T-cell (primary cell): Measurements from ENCODE around the gene GPR78. TPM values are rescaled to one million over a fixed set of nuclear protein-coding genes. Genes with fewer than 3 reads are reported as not detected.

ENCODE experiments used
- ATAC-seq, 4 experiments: fragments of 200-7000 bp in 3 of 4; fragments of 150-1000 bp in 1 of 4; cut with Tn5 transposase; replicated peaks in 1 of 4; 1 replicate in 3 of 4; 2 replicates in 1 of 4; pipeline ENCODE4 v1.10.0; 2021; ENCODE audit warnings: moderate library complexity in 3 of 4, mild to moderate bottlenecking in 2 of 4, moderate number of reproducible peaks in 1 of 4
- CTCF ChIA-PET, 2 donors: fragments of 300-600 bp; sonication (Branson Sonifier 250); formaldehyde crosslinking; loops; one replicate each; lab custom pipeline; 2022; ENCODE audit warnings: antibody characterized with exemption in 2 of 2; lab: Charles Lee
- POLR2A ChIA-PET, 2 donors: fragments of 300-600 bp; sonication (Branson Sonifier 250); formaldehyde crosslinking; loops; one replicate each; lab custom pipeline; 2022; ENCODE audit warnings: antibody characterized with exemption in 2 of 2; lab: Charles Lee
- DNase-seq, 35 experiments: peaks; one replicate each; pipeline versions ENCODE4 v3.0.0 to v3.0.0-alpha.2; 2013 to 2023
- H3K27ac ChIP-seq: one replicate; pipeline ENCODE4 v1.5.1; 2013; ENCODE audit warnings: low read length
- H3K27me3 ChIP-seq, 2 experiments: replicated peaks in 1 of 2; 1 replicate in 1 of 2; 2 replicates in 1 of 2; pipeline versions ENCODE4 v1.6.1 to v1.7.0; 2013; ENCODE audit warnings: low read length in 1 of 2, mixed read lengths in 1 of 2; ENCODE audit not compliant: control insufficient read depth in 2 of 2, insufficient read depth in 2 of 2; ENCODE audit errors: extremely low read depth in 1 of 2
- H3K36me3 ChIP-seq, 2 donors: 1 replicate in 1 of 2; 2 replicates in 1 of 2; pipeline versions ENCODE4 v1.6.1 to v1.7.0; 2013; ENCODE audit warnings: low read length in 1 of 2; ENCODE audit not compliant: control insufficient read depth in 2 of 2, insufficient read depth in 1 of 2; ENCODE audit errors: extremely low read depth in 1 of 2
- H3K4me1 ChIP-seq, 2 experiments: 1 replicate in 1 of 2; 2 replicates in 1 of 2; pipeline versions ENCODE4 v1.6.1 to v1.7.0; 2013; ENCODE audit warnings: low read length in 2 of 2, mixed read lengths in 1 of 2; ENCODE audit not compliant: insufficient read depth in 2 of 2, control insufficient read depth in 1 of 2; ENCODE audit errors: extremely low read depth in 1 of 2
- H3K4me3 ChIP-seq, 2 donors: 1 replicate in 1 of 2; 2 replicates in 1 of 2; pipeline versions ENCODE4 v1.5.1 to v1.7.0; 2013; ENCODE audit warnings: mild to moderate bottlenecking in 2 of 2, low read length in 1 of 2, moderate library complexity in 1 of 2; ENCODE audit not compliant: control insufficient read depth in 1 of 2; ENCODE audit errors: extremely low read depth in 1 of 2
- H3K9me3 ChIP-seq: 2 replicates; pipeline ENCODE4 v1.7.0; 2013
- H3K27ac Mint-ChIP-seq, 2 donors: one replicate each; pipeline ENCODE4 v1.8.0; 2020 to 2021; ENCODE audit warnings: mild to moderate bottlenecking in 2 of 2, mixed read lengths in 2 of 2
- H3K27me3 Mint-ChIP-seq, 2 donors: one replicate each; pipeline ENCODE4 v1.8.0; 2021 to 2022; ENCODE audit warnings: mixed read lengths in 2 of 2
- H3K36me3 Mint-ChIP-seq: one replicate; pipeline ENCODE4 v1.8.0; 2021; ENCODE audit warnings: mixed read lengths
- H3K4me1 Mint-ChIP-seq, 3 donors: one replicate each; pipeline ENCODE4 v1.8.0; 2020 to 2022; ENCODE audit warnings: mixed read lengths in 3 of 3, mild to moderate bottlenecking in 1 of 3
- H3K4me3 Mint-ChIP-seq, 3 donors: one replicate each; pipeline ENCODE4 v1.8.0; 2020 to 2022; ENCODE audit warnings: mild to moderate bottlenecking in 3 of 3, mixed read lengths in 3 of 3, moderate library complexity in 3 of 3
- H3K9me3 Mint-ChIP-seq, 3 donors: one replicate each; pipeline ENCODE4 v1.8.0; 2020 to 2022; ENCODE audit warnings: mixed read lengths in 3 of 3
- whole genome bisulfite sequencing: methylation state at CpG from one replicate; pipeline ENCODE4 v1.1.5; 2013; ENCODE audit warnings: missing lambda C conversion rate; ENCODE audit not compliant: insufficient coverage; 5-methylcytosine and 5-hydroxymethylcytosine counted together
- total RNA-seq, 35 experiments: library from RNA in 6 of 35; stranded (reverse) in 6 of 35; fragments of 120-200 nt in 1 of 35; gene quantifications; one replicate each; pipeline versions ENCODE4 v1.2.1 to v1.2.4 and lab custom pipeline; 2013 to 2026

GPR78 gene
- total RNA-seq, 5 donors from 2014 or later (not counting 1 experiment from before 2014, with no cell fraction given) = not detected

- WGBS = 69% methylated on average over 9 of the region's 9 CpGs
- H3K27me3 ChIP-seq = peaks cover 0 to 12% of the 10 kb centered on the region in 2 experiments
- Mint-ChIP-seq H3K4me1 (no peaks in the 10 kb centered on the region), H3K9me3 (no peaks in the 10 kb centered on the region), H3K27me3 (peaks cover 0 to 9% of the 10 kb centered on the region in 2 donors), H3K27ac (no peak overlapping the region), H3K4me3 (no peak overlapping the region), H3K36me3 (no peaks in the 10 kb centered on the region)
- no peak overlapping the region for H3K27ac ChIP-seq
- no peaks in the 10 kb centered on the region for H3K4me1 ChIP-seq
- H3K9me3 ChIP-seq = no peaks in the 10 kb centered on the region
- no peak for ATAC-seq
- CTCF ChIA-PET = no interaction called here
- H3K36me3 ChIP-seq = no peaks in the 10 kb centered on the region
- POLR2A ChIA-PET = no interaction called here
- DNase-seq = no peak
- no peak overlapping the region for H3K4me3 ChIP-seq
Observed at GRCh38 chr4:8550691-8551090, 29.5 kb upstream of the GPR78 start.

DNA sequence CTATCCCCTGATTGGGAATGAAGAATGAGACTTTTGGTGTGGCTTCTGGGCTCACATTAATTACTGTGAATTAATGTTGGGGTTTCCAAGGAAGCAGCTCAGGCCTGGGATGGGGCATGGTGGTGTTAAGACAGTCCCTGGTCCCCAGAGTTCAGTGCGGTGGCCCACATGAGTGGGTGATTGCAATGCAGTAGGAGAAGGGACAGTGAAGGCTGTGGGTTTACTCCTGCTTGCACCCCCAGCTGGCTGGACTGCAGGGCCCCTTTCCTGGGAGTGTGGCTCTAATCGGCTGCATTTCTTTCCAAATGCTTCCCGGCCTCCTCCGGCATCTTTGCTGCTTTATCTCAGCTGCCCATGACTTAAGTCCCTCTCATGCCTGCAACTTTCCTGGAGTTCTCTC, 28.2 kb upstream of the GPR78 start:
- H3K27me3 ChIP-seq = peaks cover 0 to 12% of the 10 kb centered on the region in 2 experiments
- WGBS = 100% methylated on average over 4 of the region's 4 CpGs
- H3K4me3 Mint-ChIP-seq = no peak overlapping the region
- no peaks in the 10 kb centered on the region for H3K36me3 Mint-ChIP-seq
- peaks cover 0 to 9% of the 10 kb centered on the region in 2 donors for H3K27me3 Mint-ChIP-seq
- no peaks in the 10 kb centered on the region for H3K9me3 Mint-ChIP-seq
- ChIA-PET POLR2A (no interaction called here), CTCF (no interaction called here)
- no peaks in the 10 kb centered on the region for H3K4me1 Mint-ChIP-seq
- no peak overlapping the region for H3K4me3 ChIP-seq
- H3K4me1 ChIP-seq = no peaks in the 10 kb centered on the region
- no peak overlapping the region for H3K27ac Mint-ChIP-seq
- H3K9me3 ChIP-seq = no peaks in the 10 kb centered on the region
- no peaks in the 10 kb centered on the region for H3K36me3 ChIP-seq
- no peak for ATAC-seq
- no peak overlapping the region for H3K27ac ChIP-seq
- DNase-seq = no peak

GRCh38 chr4:8552581-8553205, 27.5 kb upstream of the GPR78 start:
- no peaks in the 10 kb centered on the region for H3K36me3 ChIP-seq
- no peak overlapping the region for H3K27ac ChIP-seq
- Mint-ChIP-seq H3K36me3 (no peaks in the 10 kb centered on the region), H3K27me3 (peaks cover 0 to 5% of the 10 kb centered on the region in 2 donors), H3K4me3 (no peak overlapping the region), H3K27ac (no peak overlapping the region), H3K9me3 (no peaks in the 10 kb centered on the region), H3K4me1 (no peaks in the 10 kb centered on the region)
- H3K9me3 ChIP-seq = no peaks in the 10 kb centered on the region
- 80% methylated on average over 6 of the region's 8 CpGs for WGBS
- ATAC-seq (no peak), DNase-seq (no peak)
- no peak overlapping the region for H3K4me3 ChIP-seq
- CTCF ChIA-PET = no interaction called here
- no peaks in the 10 kb centered on the region for H3K4me1 ChIP-seq
- POLR2A ChIA-PET = no interaction called here
- H3K27me3 ChIP-seq = peaks cover 0 to 9% of the 10 kb centered on the region in 2 experiments

DNA sequence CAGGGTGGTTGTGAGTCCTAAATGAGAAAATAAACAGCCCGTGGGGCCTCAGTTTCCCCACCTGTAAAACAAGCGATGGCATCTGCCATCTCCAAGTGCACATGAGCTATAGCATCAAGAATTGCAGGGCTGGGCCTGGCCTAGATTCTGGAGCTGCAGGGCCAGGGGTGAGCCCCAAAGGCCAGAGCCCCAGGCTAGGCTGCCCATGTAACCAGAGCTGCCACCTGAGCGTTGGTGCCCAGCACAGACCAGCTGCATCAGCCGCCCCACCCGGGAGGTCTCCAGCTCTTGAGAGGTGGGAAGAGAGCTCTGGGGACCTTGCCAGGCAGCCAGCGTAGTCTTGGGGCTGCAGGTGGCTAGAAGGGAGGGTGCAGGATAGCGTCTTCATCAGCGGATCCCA, 27.0 kb upstream of the GPR78 start:
- Histone ChIP-seq H3K4me3 (no peak overlapping the region), H3K4me1 (no peaks in the 10 kb centered on the region), H3K27me3 (peaks cover 0 to 11% of the 10 kb centered on the region in 2 experiments), H3K36me3 (no peaks in the 10 kb centered on the region), H3K27ac (no peak overlapping the region), H3K9me3 (no peaks in the 10 kb centered on the region)
- Mint-ChIP-seq H3K36me3 (no peaks in the 10 kb centered on the region), H3K9me3 (no peaks in the 10 kb centered on the region), H3K4me3 (no peak overlapping the region), H3K27ac (no peak overlapping the region), H3K27me3 (peaks cover 0 to 5% of the 10 kb centered on the region in 2 donors), H3K4me1 (no peaks in the 10 kb centered on the region)
- POLR2A ChIA-PET = no interaction called here
- ATAC-seq (no peak), DNase-seq (no peak)
- CTCF ChIA-PET = no interaction called here
- 76% methylated on average over 7 of the region's 8 CpGs for WGBS

GRCh38 chr4:8553991-8554405, 26.2 kb upstream of the GPR78 start:
- no peaks in the 10 kb centered on the region for H3K9me3 Mint-ChIP-seq
- no peak overlapping the region for H3K27ac Mint-ChIP-seq
- POLR2A ChIA-PET = no interaction called here
- H3K4me1 ChIP-seq = no peaks in the 10 kb centered on the region
- no peak overlapping the region for H3K4me3 Mint-ChIP-seq
- H3K36me3 Mint-ChIP-seq = no peaks in the 10 kb centered on the region
- CTCF ChIA-PET = no interaction called here
- no peak overlapping the region for H3K27ac ChIP-seq
- 84% methylated on average over 9 of the region's 12 CpGs for WGBS
- DNase-seq (no peak), ATAC-seq (no peak)
- no peaks in the 10 kb centered on the region for H3K4me1 Mint-ChIP-seq
- H3K27me3 ChIP-seq = peaks cover 0 to 17% of the 10 kb centered on the region in 2 experiments
- no peaks in the 10 kb centered on the region for H3K36me3 ChIP-seq
- H3K27me3 Mint-ChIP-seq = peaks cover 0 to 7% of the 10 kb centered on the region in 2 donors
- no peaks in the 10 kb centered on the region for H3K9me3 ChIP-seq
- H3K4me3 ChIP-seq = no peak overlapping the region

GRCh38 chr4:8554555-8555100, 25.6 kb upstream of the GPR78 start:
- H3K27ac Mint-ChIP-seq = no peak overlapping the region
- no peaks in the 10 kb centered on the region for H3K4me1 Mint-ChIP-seq
- H3K4me1 ChIP-seq = no peaks in the 10 kb centered on the region
- no peaks in the 10 kb centered on the region for H3K36me3 ChIP-seq
- POLR2A ChIA-PET = no interaction called here
- H3K9me3 ChIP-seq = no peaks in the 10 kb centered on the region
- no peak overlapping the region for H3K4me3 ChIP-seq
- H3K36me3 Mint-ChIP-seq = no peaks in the 10 kb centered on the region
- peaks cover 0 to 7% of the 10 kb centered on the region in 2 donors for H3K27me3 Mint-ChIP-seq
- 85% methylated on average over 4 of the region's 17 CpGs for WGBS
- CTCF ChIA-PET = no interaction called here
- ATAC-seq (no peak), DNase-seq (no peak)
- peaks cover 0 to 19% of the 10 kb centered on the region in 2 experiments for H3K27me3 ChIP-seq
- H3K4me3 Mint-ChIP-seq = no peak overlapping the region
- H3K27ac ChIP-seq = no peak overlapping the region
- H3K9me3 Mint-ChIP-seq = no peaks in the 10 kb centered on the region
